Prostate gland (tissue), 2 donors: ENCODE results near the gene ALDOC. TPM values are rescaled to one million over a fixed set of nuclear protein-coding genes. Genes with fewer than 3 reads are reported as not detected.

Experiments
- DNase-seq: peaks from one replicate; pipeline ENCODE4 v3.0.0-alpha.2; 2019; ENCODE audit warnings: low spot score
- H3K27ac ChIP-seq, 2 donors: fragments of 200-600 bp; sonication (generic); 2 replicates each; pipeline ENCODE4 v1.5.1; 2017 to 2019
- H3K27me3 ChIP-seq: fragments of 200-600 bp; sonication (generic); replicated peaks from 2 replicates; pipeline ENCODE4 v1.5.1; 2019; ENCODE audit not compliant: insufficient read depth
- H3K36me3 ChIP-seq, 2 donors: fragments of 200-600 bp; sonication (generic); 1 replicate in 1 of 2; 2 replicates in 1 of 2; pipeline versions ENCODE4 v1.5.1 to v1.8.1; 2017 to 2019
- H3K4me1 ChIP-seq: fragments of 200-600 bp; sonication (generic); replicated peaks from 2 replicates; pipeline ENCODE4 v1.5.1; 2019
- H3K4me3 ChIP-seq, 2 donors: fragments of 200-600 bp; sonication (generic); 2 replicates each; pipeline ENCODE4 v1.5.1; 2017 to 2019
- H3K9me3 ChIP-seq: fragments of 200-600 bp; sonication (generic); 2 replicates; pipeline ENCODE4 v1.5.1; 2017
- POLR2A ChIP-seq: fragments of 450-650 bp; IDR thresholded peaks from one replicate; pipeline ENCODE4 v1.6.1; 2016; ENCODE audit warnings: antibody characterized with exemption, mild to moderate bottlenecking
- POLR2AphosphoS5 ChIP-seq: sonication (generic); formaldehyde crosslinking; IDR thresholded peaks from one replicate; pipeline ENCODE4 v1.6.1; 2017; ENCODE audit warnings: antibody characterized with exemption
- WGBS: methylation state at CpG from one replicate; pipeline ENCODE4 v1.1.5; 2018; 5-methylcytosine and 5-hydroxymethylcytosine counted together
- intact Hi-C: fragments of 100-400 bp; cut with DNase I; formaldehyde crosslinking; loops from one replicate; pipeline ENCODE4 v1.14.2; 2022
- total RNA-seq, 2 donors: library from RNA; depleted of rRNA; stranded (reverse); fragments of >200 nt; gene quantifications; one replicate each; pipeline ENCODE4 v1.1.0, GENCODE V29; 2016
- TF ChIP-seq, protein P1 (sequence below), 4 experiments: fragments of 200-600 bp in 2 of 4; fragments of 450-650 bp in 2 of 4; sonication (generic) in 2 of 4; IDR thresholded peaks; 1 replicate in 3 of 4; 2 replicates in 1 of 4; pipeline ENCODE4 v1.5.1; 2016 to 2019; ENCODE audit warnings: antibody characterized with exemption in 4 of 4, mild to moderate bottlenecking in 2 of 4, moderate library complexity in 2 of 4

Gene ALDOC
- total RNA-seq, 2 donors from 2014 or later, result 49.5 to 55.0 TPM

DNA sequence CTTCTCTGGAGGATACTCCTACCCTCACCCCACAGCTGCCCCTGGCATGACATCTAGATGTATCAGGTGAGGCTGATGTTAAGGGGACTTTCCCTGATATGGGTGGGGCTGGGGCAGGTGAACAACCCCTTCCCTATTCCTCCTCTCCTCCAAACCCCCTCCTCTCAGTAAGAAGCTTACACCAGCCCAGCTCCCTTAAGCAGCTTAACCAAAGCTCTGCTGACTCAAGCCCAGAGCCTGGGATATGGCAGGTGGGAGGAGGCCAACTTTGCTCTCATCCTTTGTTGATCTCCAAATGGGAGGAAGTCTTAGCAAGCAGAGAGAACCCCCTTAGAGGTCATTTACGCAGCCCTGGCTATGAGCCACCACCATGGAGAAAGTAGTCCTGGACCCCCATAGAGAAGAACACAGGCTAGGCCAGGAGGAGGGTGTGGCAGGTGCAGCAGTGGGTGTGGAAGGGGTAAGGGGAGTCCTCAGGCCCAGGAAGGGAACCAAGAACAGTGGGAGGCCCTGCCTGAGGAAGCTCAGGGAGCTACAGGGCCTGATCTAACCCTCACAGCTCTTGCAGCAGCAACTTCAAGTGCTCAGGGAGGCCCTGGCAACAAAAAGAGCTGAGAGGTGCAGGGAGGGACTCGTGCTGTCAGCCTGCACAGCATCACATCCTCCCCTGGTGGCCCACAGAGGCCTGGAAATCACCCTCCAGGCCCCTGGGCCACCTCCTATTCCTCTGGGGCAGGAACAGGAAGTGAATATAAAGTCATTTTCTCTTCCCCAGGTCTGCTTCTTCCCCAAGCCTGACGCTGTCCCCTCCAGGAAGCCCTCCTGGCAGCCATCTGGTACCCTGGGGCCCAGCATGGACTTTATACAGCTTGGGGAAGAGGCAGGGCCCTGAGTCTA, 27.2 kb downstream of the ALDOC start:
- DNase-seq, result no peak

DNA sequence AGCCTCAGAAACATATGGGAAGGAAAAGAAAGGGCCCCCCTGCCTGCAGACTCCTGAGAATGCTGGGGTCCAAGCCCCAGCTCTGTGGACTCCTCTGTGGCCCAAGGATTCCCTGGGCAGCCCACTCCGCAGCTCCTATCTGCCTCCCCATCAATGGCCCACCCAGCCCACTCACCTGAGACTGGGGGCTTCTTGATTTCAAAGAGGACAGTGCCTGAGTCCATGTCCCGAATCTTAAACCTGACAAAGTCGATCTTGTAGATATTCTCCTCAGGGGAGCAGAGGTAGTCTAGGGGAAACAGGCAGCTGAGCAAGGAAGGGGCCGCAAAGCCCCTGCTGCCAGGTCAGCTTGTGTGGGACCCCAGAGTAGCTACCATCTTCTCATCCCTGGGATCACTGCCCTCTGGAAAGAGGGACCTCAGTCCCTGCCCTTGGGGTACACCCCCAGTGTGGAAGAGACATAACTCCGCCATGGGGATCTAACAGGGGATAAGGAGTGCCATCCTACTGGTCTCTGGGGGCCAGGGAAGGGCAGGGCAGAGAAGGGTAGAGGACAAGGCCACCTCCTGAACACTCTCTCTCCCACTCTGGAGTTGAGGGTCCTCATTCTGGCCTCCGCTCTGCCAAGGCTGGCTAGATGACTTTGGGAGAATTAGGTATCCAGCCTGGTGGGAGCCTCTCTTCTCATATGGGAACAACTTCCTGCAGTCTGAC, 28.1 kb downstream of the ALDOC start:
- no peak for DNase-seq
- Histone ChIP-seq H3K36me3 (no peaks in the 10 kb centered on the region), H3K27ac (no peak overlapping the region), H3K4me3 (no peak overlapping the region), H3K9me3 (no peaks in the 10 kb centered on the region), H3K27me3 (no peaks in the 10 kb centered on the region), H3K4me1 (no peaks in the 10 kb centered on the region)
- WGBS, result 89% methylated on average over 6 of the region's 6 CpGs
- no peak for TF ChIP-seq POLR2AphosphoS5
- TF ChIP-seq POLR2A, result no peak
- TF ChIP-seq, protein P1, sequence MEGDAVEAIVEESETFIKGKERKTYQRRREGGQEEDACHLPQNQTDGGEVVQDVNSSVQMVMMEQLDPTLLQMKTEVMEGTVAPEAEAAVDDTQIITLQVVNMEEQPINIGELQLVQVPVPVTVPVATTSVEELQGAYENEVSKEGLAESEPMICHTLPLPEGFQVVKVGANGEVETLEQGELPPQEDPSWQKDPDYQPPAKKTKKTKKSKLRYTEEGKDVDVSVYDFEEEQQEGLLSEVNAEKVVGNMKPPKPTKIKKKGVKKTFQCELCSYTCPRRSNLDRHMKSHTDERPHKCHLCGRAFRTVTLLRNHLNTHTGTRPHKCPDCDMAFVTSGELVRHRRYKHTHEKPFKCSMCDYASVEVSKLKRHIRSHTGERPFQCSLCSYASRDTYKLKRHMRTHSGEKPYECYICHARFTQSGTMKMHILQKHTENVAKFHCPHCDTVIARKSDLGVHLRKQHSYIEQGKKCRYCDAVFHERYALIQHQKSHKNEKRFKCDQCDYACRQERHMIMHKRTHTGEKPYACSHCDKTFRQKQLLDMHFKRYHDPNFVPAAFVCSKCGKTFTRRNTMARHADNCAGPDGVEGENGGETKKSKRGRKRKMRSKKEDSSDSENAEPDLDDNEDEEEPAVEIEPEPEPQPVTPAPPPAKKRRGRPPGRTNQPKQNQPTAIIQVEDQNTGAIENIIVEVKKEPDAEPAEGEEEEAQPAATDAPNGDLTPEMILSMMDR (IDR thresholded peaks at IDR 0.05), result no peak
- intact Hi-C loops, result loop anchor here (5.0 kb wide), 1 partner anchor 64 kb away; the partner anchor contains the start of gene RSKR

More for the DNA sequence above, 27.2 kb downstream of the ALDOC start:
- no peaks in the 10 kb centered on the region for H3K4me1 ChIP-seq
- no peaks in the 10 kb centered on the region for H3K27me3 ChIP-seq
- intact Hi-C loops, result loop anchor here (5.0 kb wide), 1 partner anchor 63 kb away; the partner anchor contains the start of gene RSKR
- no peak for TF ChIP-seq POLR2A
- TF ChIP-seq POLR2AphosphoS5, result no peak
- TF ChIP-seq, protein P1 (IDR thresholded peaks at IDR 0.05), result no peak
- no peaks in the 10 kb centered on the region for H3K9me3 ChIP-seq
- WGBS, result 90% methylated on average over 3 of the region's 3 CpGs
- no peak overlapping the region for H3K27ac ChIP-seq
- H3K36me3 ChIP-seq, result no peaks in the 10 kb centered on the region
- H3K4me3 ChIP-seq, result no peak overlapping the region

GRCh38 chr17:28547623-28548416, 28.9 kb downstream of the ALDOC start:
- Histone ChIP-seq H3K27me3 (no peaks in the 10 kb centered on the region), H3K27ac (no peak overlapping the region), H3K36me3 (no peaks in the 10 kb centered on the region), H3K4me3 (no peak overlapping the region), H3K9me3 (no peaks in the 10 kb centered on the region), H3K4me1 (no peaks in the 10 kb centered on the region)
- peak; percentile 47 for DNase-seq
- TF ChIP-seq POLR2A (no peak), POLR2AphosphoS5 (no peak)
- TF ChIP-seq, protein P1 (IDR thresholded peaks at IDR 0.05), result peak; percentile 67 to 83 (median 73)
- 74% methylated on average over 25 of the region's 26 CpGs for WGBS
- intact Hi-C loops, result loop anchor here (5.0 kb wide), 1 partner anchor 64 kb away; the partner anchor contains the start of gene RSKR

- Histone ChIP-seq H3K9me3 (no peaks in the 10 kb centered on the region), H3K27ac (no peak overlapping the region), H3K36me3 (no peaks in the 10 kb centered on the region), H3K4me1 (no peaks in the 10 kb centered on the region), H3K27me3 (no peaks in the 10 kb centered on the region), H3K4me3 (no peak overlapping the region)
- DNase-seq, result no peak
- intact Hi-C loops, result loop anchor here (5.0 kb wide), 1 partner anchor 65 kb away; the partner anchor contains the start of gene RSKR
- WGBS, result 86% methylated on average over 14 of the region's 14 CpGs
- TF ChIP-seq POLR2AphosphoS5 (no peak), POLR2A (no peak)
- TF ChIP-seq, protein P1 (IDR thresholded peaks at IDR 0.05), result no peak
Measured at GRCh38 chr17:28547096-28547622, 29.5 kb downstream of the ALDOC start.
